RPMI7951 (cell line): ENCODE measurements around the gene DARS1. TPM values are rescaled to one million over a fixed set of nuclear protein-coding genes. Genes with fewer than 3 reads are reported as not detected.
"Not testable (repeated sequence)": the region's sequence is repeated elsewhere in the genome, so short reads cannot be mapped to it uniquely, and the experiment has no call there.

Source experiments
- DNase-seq: peaks from one replicate; pipeline ENCODE4 v3.0.0-alpha.2; 2012; ENCODE audit warnings: low read depth
- total RNA-seq: library from RNA; depleted of rRNA; stranded (reverse); fragments of >200 nt; shearing (Covaris generic); gene quantifications from 2 replicates; pipeline ENCODE4 v1.2.3, GENCODE V29; 2014

DARS1 gene
- total RNA-seq, 1 experiment from 2014 or later: 222 TPM

GRCh38 chr2:135945526-135945925 lies 39.9 kb downstream of the DARS1 start:
- no peak for DNase-seq

- DNase-seq: no peak
Observed at GRCh38 chr2:135944625-135945024, 40.8 kb downstream of the DARS1 start.

GRCh38 chr2:135942936-135943688 lies 42.3 kb downstream of the DARS1 start:
- no peak for DNase-seq

GRCh38 chr2:135936524-135936923 lies 48.9 kb downstream of the DARS1 start:
- DNase-seq: no peak

- no peak for DNase-seq
Observed at GRCh38 chr2:135935914-135936313, 49.5 kb downstream of the DARS1 start.

GRCh38 chr2:135931776-135932443 lies 53.5 kb downstream of the DARS1 start:
- no peak for DNase-seq

- no peak for DNase-seq
Observed at GRCh38 chr2:135926605-135927004, 58.8 kb downstream of the DARS1 start.

- DNase-seq: no peak
Observed at GRCh38 chr2:135925571-135925970, 59.9 kb downstream of the DARS1 start.

- DNase-seq: peak; percentile 26
Observed at GRCh38 chr2:135916207-135916606, 69.2 kb downstream of the DARS1 start.

- DNase-seq: no peak
Observed at GRCh38 chr2:135914485-135914884, 70.9 kb downstream of the DARS1 start.

GRCh38 chr2:135913727-135914365 lies 71.6 kb downstream of the DARS1 start:
- DNase-seq: peak; percentile 45

GRCh38 chr2:135909976-135910375 lies 75.5 kb downstream of the DARS1 start:
- DNase-seq: no peak

GRCh38 chr2:135905679-135906078 lies 79.7 kb downstream of the DARS1 start:
- no peak for DNase-seq

GRCh38 chr2:135904341-135904989 lies 81.0 kb downstream of the DARS1 start:
- no peak for DNase-seq

GRCh38 chr2:135903650-135904049 lies 81.8 kb downstream of the DARS1 start:
- DNase-seq: no peak

GRCh38 chr2:135899567-135899966 lies 85.9 kb downstream of the DARS1 start:
- DNase-seq: no peak

GRCh38 chr2:135898234-135898786 lies 87.1 kb downstream of the DARS1 start:
- no peak for DNase-seq

GRCh38 chr2:135894930-135895329 lies 90.5 kb downstream of the DARS1 start:
- DNase-seq: no peak

- no peak for DNase-seq
Observed at GRCh38 chr2:135893374-135893794, 92.0 kb downstream of the DARS1 start.

GRCh38 chr2:135890835-135891234 lies 94.6 kb downstream of the DARS1 start:
- DNase-seq: no peak

GRCh38 chr2:135890149-135890548 lies 95.3 kb downstream of the DARS1 start:
- no peak for DNase-seq

GRCh38 chr2:135888587-135888986 lies 96.8 kb downstream of the DARS1 start:
- DNase-seq: not testable (repeated sequence)
